ENCODE results near the gene MAGEB1.

MAGEB1 gene

DNA sequence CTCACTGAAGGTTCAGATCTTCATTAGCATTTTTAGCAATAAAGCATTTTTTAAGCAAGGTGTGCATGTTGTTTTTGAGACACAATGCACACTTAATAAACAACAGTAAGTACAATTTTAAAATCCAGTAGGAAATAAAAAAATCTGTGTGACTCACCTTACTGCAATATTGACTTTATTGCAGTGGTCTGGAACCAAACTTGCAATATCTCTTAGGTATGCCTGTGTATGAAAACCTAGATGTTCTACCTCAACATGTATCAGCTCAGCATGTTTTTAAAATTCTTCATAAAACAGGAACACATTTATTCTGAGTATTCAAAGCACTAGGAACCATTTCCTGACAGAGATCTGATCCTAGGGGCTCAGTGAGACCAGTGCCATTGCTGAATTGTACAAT, 35.6 kb downstream of the MAGEB1 start:
- in situ Hi-C loops (cut with HindIII; ENCODE audit: low sequenced_read_pairs), result no loop called here
- no peak overlapping the region for H3K4me3 ChIP-seq (ENCODE audit: low read depth, low read length)
- TF ChIP-seq, protein P1, sequence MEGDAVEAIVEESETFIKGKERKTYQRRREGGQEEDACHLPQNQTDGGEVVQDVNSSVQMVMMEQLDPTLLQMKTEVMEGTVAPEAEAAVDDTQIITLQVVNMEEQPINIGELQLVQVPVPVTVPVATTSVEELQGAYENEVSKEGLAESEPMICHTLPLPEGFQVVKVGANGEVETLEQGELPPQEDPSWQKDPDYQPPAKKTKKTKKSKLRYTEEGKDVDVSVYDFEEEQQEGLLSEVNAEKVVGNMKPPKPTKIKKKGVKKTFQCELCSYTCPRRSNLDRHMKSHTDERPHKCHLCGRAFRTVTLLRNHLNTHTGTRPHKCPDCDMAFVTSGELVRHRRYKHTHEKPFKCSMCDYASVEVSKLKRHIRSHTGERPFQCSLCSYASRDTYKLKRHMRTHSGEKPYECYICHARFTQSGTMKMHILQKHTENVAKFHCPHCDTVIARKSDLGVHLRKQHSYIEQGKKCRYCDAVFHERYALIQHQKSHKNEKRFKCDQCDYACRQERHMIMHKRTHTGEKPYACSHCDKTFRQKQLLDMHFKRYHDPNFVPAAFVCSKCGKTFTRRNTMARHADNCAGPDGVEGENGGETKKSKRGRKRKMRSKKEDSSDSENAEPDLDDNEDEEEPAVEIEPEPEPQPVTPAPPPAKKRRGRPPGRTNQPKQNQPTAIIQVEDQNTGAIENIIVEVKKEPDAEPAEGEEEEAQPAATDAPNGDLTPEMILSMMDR (IDR thresholded peaks at IDR 0.05; ENCODE audit: low read depth, low read length, missing control alignments), result no peak
- no peak for DNase-seq (ENCODE audit: low read depth)

DNA sequence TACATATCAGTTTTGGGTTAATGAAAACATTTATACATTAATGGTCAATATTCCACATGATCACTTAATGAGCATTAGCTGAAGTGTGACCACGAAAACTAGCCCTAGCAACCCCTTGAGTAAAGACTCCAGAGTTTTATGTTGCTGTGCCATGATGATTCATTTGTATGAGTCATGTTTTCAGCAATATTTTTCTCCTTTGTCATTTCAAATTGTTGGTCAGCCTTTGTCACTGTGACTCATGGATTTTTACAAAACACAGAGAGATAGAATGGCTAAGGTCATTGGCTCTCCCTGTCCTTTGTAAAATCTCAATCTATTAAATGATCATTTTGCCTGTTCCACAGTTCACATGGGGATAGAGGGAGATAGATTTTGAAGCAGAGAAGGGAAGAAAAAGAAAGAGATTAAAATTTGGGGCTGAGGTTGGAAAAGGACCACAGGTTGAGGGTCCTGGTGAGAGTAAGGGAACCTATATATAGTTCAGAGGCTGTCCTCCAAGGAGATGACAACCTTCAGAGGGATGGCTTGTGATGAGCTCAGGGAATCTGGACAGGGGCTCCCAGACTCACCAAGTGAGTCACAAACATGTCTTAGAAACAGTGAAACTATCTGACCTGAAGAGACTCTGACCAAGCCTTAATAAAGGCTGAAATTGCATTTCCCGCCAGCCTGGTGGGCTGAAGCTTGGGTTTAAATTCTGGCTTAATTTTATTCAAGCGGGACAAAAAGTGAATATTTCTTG, 36.7 kb downstream of the MAGEB1 start:
- in situ Hi-C loops (cut with HindIII; ENCODE audit: low sequenced_read_pairs), result no loop called here
- TF ChIP-seq, protein P1 (IDR thresholded peaks at IDR 0.05; ENCODE audit: low read depth, low read length, missing control alignments), result no peak
- H3K4me3 ChIP-seq (ENCODE audit: low read depth, low read length), result no peak overlapping the region
- DNase-seq (ENCODE audit: low read depth), result peak; percentile 74

DNA sequence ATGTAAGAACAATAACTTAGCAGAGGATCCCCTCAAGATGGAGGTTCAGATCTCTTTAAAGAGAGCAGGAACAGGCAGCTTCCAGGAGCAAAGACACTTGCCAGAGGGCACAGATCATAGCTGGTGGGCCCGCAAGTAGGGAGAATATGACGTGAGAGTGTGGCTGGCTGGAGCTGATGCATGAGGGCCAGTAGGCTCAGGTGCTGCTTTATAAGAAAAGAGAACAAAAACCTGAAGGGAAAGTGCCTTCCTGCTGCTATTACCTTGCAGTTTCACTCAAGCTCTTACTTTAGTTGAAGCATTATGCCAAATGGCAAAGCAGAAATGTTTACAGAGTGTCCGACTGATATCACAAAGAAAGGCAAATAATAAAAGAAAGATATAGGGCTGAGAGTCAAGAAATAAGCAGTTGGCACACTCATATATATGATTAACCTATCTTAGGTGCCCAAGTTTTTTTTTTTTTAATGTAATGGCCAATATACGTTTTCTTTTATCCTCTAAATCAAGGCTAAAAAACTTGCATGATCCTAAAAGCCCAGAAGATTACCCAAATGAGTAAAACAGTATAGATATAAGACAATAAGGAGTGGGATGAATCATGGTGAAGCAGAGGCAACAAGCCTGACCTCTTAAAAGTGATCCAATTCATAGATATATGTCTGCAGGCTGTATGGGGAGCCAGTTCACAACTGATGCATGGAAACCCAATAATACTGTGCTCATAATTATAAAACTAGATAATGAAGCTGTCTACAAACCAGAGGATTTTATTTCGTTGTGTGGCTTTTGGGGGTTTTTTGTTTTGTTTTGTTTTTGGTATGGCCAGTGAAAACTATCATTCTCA, 49.7 kb downstream of the MAGEB1 start:
- DNase-seq (ENCODE audit: low read depth), result no peak
- in situ Hi-C loops (cut with HindIII; ENCODE audit: low sequenced_read_pairs), result no loop called here

DNA sequence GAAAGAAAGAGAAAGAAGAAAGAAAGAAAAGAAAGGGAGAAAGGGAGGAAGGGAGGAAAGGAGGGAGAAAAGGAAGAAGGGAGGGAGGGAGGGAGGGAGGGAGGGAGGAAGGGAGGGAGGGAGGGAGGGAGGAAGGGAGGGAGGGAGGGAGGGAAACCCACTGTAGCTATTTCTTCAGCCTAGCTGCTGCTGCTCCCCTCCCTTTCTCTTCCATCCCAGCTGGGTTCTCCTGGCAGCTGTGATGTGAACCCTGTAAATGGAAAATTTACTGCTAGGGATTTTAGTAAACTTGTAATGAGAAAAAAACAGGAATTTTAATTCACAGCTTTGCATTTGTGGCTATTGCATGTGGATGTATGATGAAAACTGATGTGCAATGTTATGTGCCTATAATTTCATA, 54.3 kb downstream of the MAGEB1 start:
- TF ChIP-seq, protein P1 (IDR thresholded peaks at IDR 0.05; ENCODE audit: low read depth, low read length, missing control alignments), result no peak
- no peak for DNase-seq (ENCODE audit: low read depth)
- H3K4me3 ChIP-seq (ENCODE audit: low read depth, low read length), result no peak overlapping the region
- in situ Hi-C loops (cut with HindIII; ENCODE audit: low sequenced_read_pairs), result no loop called here

More for the DNA sequence above, 49.7 kb downstream of the MAGEB1 start:
- H3K4me3 ChIP-seq (ENCODE audit: low read depth, low read length), result no peak overlapping the region
- TF ChIP-seq, protein P1 (IDR thresholded peaks at IDR 0.05; ENCODE audit: low read depth, low read length, missing control alignments), result no peak
